Keratinocyte (primary cell): ENCODE results near the gene PRKN. TPM values are rescaled to one million over a fixed set of nuclear protein-coding genes. Genes with fewer than 3 reads are reported as not detected.
"Not testable (repeated sequence)": the region's sequence is repeated elsewhere in the genome, so short reads cannot be mapped to it uniquely, and the experiment has no call there.

Experiments used
- DNase-seq: peaks from one replicate; pipeline ENCODE4 v3.0.0-alpha.2; 2011; ENCODE audit warnings: low read depth, missing footprints, low spot score
- FAIRE-seq: peaks from 2 replicates; lab custom pipeline; 2011; peaks lifted over from hg19 to GRCh38; lab: Jason Lieb, UNC
- H2AFZ ChIP-seq: 2 replicates; pipeline ENCODE4 v1.6.0; 2012; ENCODE audit warnings: low read length, control low read depth, inconsistent platforms; ENCODE audit not compliant: control insufficient read depth
- H3K27ac ChIP-seq: 2 replicates; pipeline ENCODE4 v1.5.1; 2011; ENCODE audit warnings: low read length; ENCODE audit not compliant: control insufficient read depth, insufficient read depth
- H3K27me3 ChIP-seq: 3 replicates; pipeline ENCODE4 v1.6.0; 2011; ENCODE audit warnings: low read length; ENCODE audit not compliant: control insufficient read depth, insufficient read depth; ENCODE audit errors: extremely low read depth
- H3K36me3 ChIP-seq, 2 experiments: 2 replicates in 1 of 2; 3 replicates in 1 of 2; pipeline ENCODE4 v1.5.1; 2011; ENCODE audit warnings: low read length in 2 of 2, mild to moderate bottlenecking in 1 of 2; ENCODE audit not compliant: control insufficient read depth in 2 of 2, insufficient read depth in 2 of 2; ENCODE audit errors: extremely low read depth in 1 of 2
- H3K4me1 ChIP-seq: 3 replicates; pipeline ENCODE4 v1.5.1; 2011; ENCODE audit warnings: low read length; ENCODE audit not compliant: control insufficient read depth, insufficient read depth; ENCODE audit errors: extremely low read depth
- H3K4me2 ChIP-seq: 3 replicates; pipeline ENCODE4 v1.6.0; 2011; ENCODE audit warnings: low read depth, low read length; ENCODE audit not compliant: control insufficient read depth, insufficient read depth; ENCODE audit errors: extremely low read depth
- H3K4me3 ChIP-seq, 3 experiments: fragments of 200-600 bp in 1 of 3; sonication (generic) in 1 of 3; 2 replicates in 2 of 3; 3 replicates in 1 of 3; pipeline ENCODE4 v1.5.1; 2011 to 2016; ENCODE audit warnings: low read length in 3 of 3, mild to moderate bottlenecking in 3 of 3, control low read depth in 2 of 3, inconsistent platforms in 1 of 3, low read depth in 1 of 3, mixed read lengths in 1 of 3, mixed run types in 1 of 3, moderate library complexity in 1 of 3; ENCODE audit not compliant: control insufficient read depth in 2 of 3, insufficient read depth in 2 of 3; ENCODE audit errors: extremely low read depth in 1 of 3
- H3K79me2 ChIP-seq: 2 replicates; pipeline ENCODE4 v1.6.0; 2012; ENCODE audit warnings: low read length; ENCODE audit not compliant: control insufficient read depth, insufficient read depth
- H3K9ac ChIP-seq: 3 replicates; pipeline ENCODE4 v1.6.0; 2011; ENCODE audit warnings: low read length; ENCODE audit not compliant: control insufficient read depth, insufficient read depth; ENCODE audit errors: extremely low read depth
- H3K9me1 ChIP-seq: 3 replicates; pipeline ENCODE4 v1.6.0; 2011; ENCODE audit warnings: low read length; ENCODE audit not compliant: control insufficient read depth, insufficient read depth; ENCODE audit errors: extremely low read depth
- H3K9me3 ChIP-seq: 2 replicates; pipeline ENCODE4 v1.5.1; 2012; ENCODE audit warnings: low read depth, low read length; ENCODE audit not compliant: control insufficient read depth
- H4K20me1 ChIP-seq: 3 replicates; pipeline ENCODE4 v1.6.0; 2011; ENCODE audit warnings: low read length; ENCODE audit not compliant: control insufficient read depth, insufficient read depth; ENCODE audit errors: extremely low read depth
- CTCF ChIP-seq, 3 experiments: IDR thresholded peaks in 1 of 3; conservative IDR thresholded peaks in 1 of 3; optimal IDR thresholded peaks in 1 of 3; 2 replicates in 2 of 3; 3 replicates in 1 of 3; pipeline versions ENCODE3 to v1.5.1; 2011; ENCODE audit warnings: low read length in 3 of 3, mild to moderate bottlenecking in 3 of 3, moderate library complexity in 2 of 3, control low read depth in 1 of 3, inconsistent platforms in 1 of 3; ENCODE audit not compliant: insufficient read depth in 2 of 3; ENCODE audit errors: extremely low read depth in 1 of 3
- EZH2 ChIP-seq: IDR thresholded peaks from one replicate; pipeline ENCODE4 v1.6.1; 2012; ENCODE audit warnings: inconsistent platforms, mild to moderate bottlenecking, low read length, moderate library complexity
- dilution Hi-C: fragments of 300-500 bp; cut with MboI; formaldehyde crosslinking; loops from one replicate; pipeline ENCODE4 v1.7.0; 2020; ENCODE audit warnings: low sequenced_read_pairs; ENCODE audit not compliant: extremely low pct_ligation_motif_present
- polyA plus RNA-seq, 5 experiments: library from polyadenylated mRNA; depleted of rRNA in 3 of 5; stranded (reverse) in 3 of 5; stranded (forward) in 1 of 5; unstranded in 1 of 5; fragments of >200 nt; gene quantifications; 1 replicate in 1 of 5; 2 replicates in 3 of 5; 3 replicates in 1 of 5; pipeline versions ENCODE4 v1.2.1 to v1.2.3, GENCODE V29; 2011 to 2012; ENCODE audit warnings: missing spikeins in 2 of 5, low read depth in 1 of 5, low replicate concordance in 1 of 5

PRKN gene
- polyA plus RNA-seq, 1 donor (not counting 4 experiments of a cell fraction or from before 2014, with no cell fraction given), result 0.67 TPM

- Histone ChIP-seq H3K27me3 (no peaks in the 10 kb centered on the region), H3K9ac (no peak overlapping the region), H3K9me3 (no peaks in the 10 kb centered on the region), H3K9me1 (no peaks in the 10 kb centered on the region), H4K20me1 (no peaks in the 10 kb centered on the region), H3K79me2 (no peaks in the 10 kb centered on the region), H3K27ac (no peak overlapping the region), H2AFZ (no peak overlapping the region), H3K4me1 (no peaks in the 10 kb centered on the region), H3K36me3 (no peaks in the 10 kb centered on the region), H3K4me2 (no peak overlapping the region), H3K4me3 (no peak overlapping the region)
- no peak for FAIRE-seq
- dilution Hi-C loops, result no loop called here
- DNase-seq, result no peak
- TF ChIP-seq CTCF (optimal IDR thresholded peaks at IDR 0.05 in 1 of 3, IDR thresholded peaks at IDR 0.05 in 1 of 3, conservative IDR thresholded peaks at IDR 0.05 in 1 of 3; ENCODE audit: extremely low read depth in 1 of 3, insufficient read depth in 2 of 3, low read length in 3 of 3) (no peak), EZH2 (no peak)
Observed at GRCh38 chr6:162403031-162403430, 324.5 kb downstream of the PRKN start.

GRCh38 chr6:162395181-162395580, 332.4 kb downstream of the PRKN start:
- H3K9me3 ChIP-seq, result no peaks in the 10 kb centered on the region
- H3K9ac ChIP-seq, result no peak overlapping the region
- H4K20me1 ChIP-seq, result no peaks in the 10 kb centered on the region
- no peak overlapping the region for H3K4me3 ChIP-seq
- no peaks in the 10 kb centered on the region for H3K36me3 ChIP-seq
- FAIRE-seq (no peak), DNase-seq (no peak)
- H3K79me2 ChIP-seq, result no peaks in the 10 kb centered on the region
- no peaks in the 10 kb centered on the region for H3K4me1 ChIP-seq
- H3K9me1 ChIP-seq, result no peaks in the 10 kb centered on the region
- no peak overlapping the region for H2AFZ ChIP-seq
- H3K27me3 ChIP-seq, result no peaks in the 10 kb centered on the region
- dilution Hi-C loops, result no loop called here
- no peak overlapping the region for H3K4me2 ChIP-seq
- H3K27ac ChIP-seq, result no peak overlapping the region
- TF ChIP-seq EZH2 (no peak), CTCF (optimal IDR thresholded peaks at IDR 0.05 in 1 of 3, IDR thresholded peaks at IDR 0.05 in 1 of 3, conservative IDR thresholded peaks at IDR 0.05 in 1 of 3; ENCODE audit: extremely low read depth in 1 of 3, insufficient read depth in 2 of 3, low read length in 3 of 3) (no peak)

- H3K27me3 ChIP-seq, H3K9me3 ChIP-seq, dilution Hi-C loops, FAIRE-seq, H4K20me1 ChIP-seq, H3K27ac ChIP-seq, H2AFZ ChIP-seq, H3K79me2 ChIP-seq, H3K36me3 ChIP-seq, H3K4me2 ChIP-seq, H3K9me1 ChIP-seq, H3K4me3 ChIP-seq, H3K4me1 ChIP-seq, H3K9ac ChIP-seq, DNase-seq: not testable (repeated sequence)
Observed at GRCh38 chr6:162390961-162391811, 336.4 kb downstream of the PRKN start.
